GM10266 (cell line): ENCODE data around the gene ITPR2.
"Not testable (repeated sequence)": the region's sequence is repeated elsewhere in the genome, so short reads cannot be mapped to it uniquely, and the experiment has no call there.

Source experiments
- DNase-seq: peaks from one replicate; pipeline ENCODE4 v3.0.0; 2012; ENCODE audit errors: extremely low spot score
- CTCF ChIP-seq: IDR thresholded peaks from 2 replicates; pipeline ENCODE4 v1.5.1; 2012; ENCODE audit warnings: mild to moderate bottlenecking, low read depth; ENCODE audit not compliant: control insufficient read depth, insufficient read depth; ENCODE audit errors: missing control alignments

The ITPR2 gene

GRCh38 chr12:26839512-26839911 is 6.5 kb upstream of the ITPR2 start:
- no peak for DNase-seq
- no peak for TF ChIP-seq CTCF

- no peak for DNase-seq
- TF ChIP-seq CTCF, result no peak
These were observed 6.0 kb upstream of the ITPR2 start for GRCh38 chr12:26838888-26839416.

- DNase-seq, result no peak
- TF ChIP-seq CTCF, result no peak
These were observed 3.2 kb upstream of the ITPR2 start for GRCh38 chr12:26836201-26836600.

GRCh38 chr12:26834503-26835060 is 1.6 kb upstream of the ITPR2 start:
- DNase-seq, result not testable (repeated sequence)

GRCh38 chr12:26833743-26834490 is 923 bp upstream of the ITPR2 start:
- peak; percentile 75 for DNase-seq
- TF ChIP-seq CTCF, result no peak

GRCh38 chr12:26831951-26832821 is 808 bp downstream of the ITPR2 start:
- TF ChIP-seq CTCF, result peak; percentile 29
- peak; percentile 80 for DNase-seq

GRCh38 chr12:26830783-26831551 is 2.0 kb downstream of the ITPR2 start:
- no peak for DNase-seq
- no peak for TF ChIP-seq CTCF
